T-helper 1 cell treated with Interleukin-12 subunit alpha and Interleukin-12 subunit beta and Interleukin-4 antibody, amounts not matched to agents 30 ng/mL and 1 ng/mL, for 36 hours (primary cell): ENCODE measurements around the gene TBC1D4. TPM values are rescaled to one million over a fixed set of nuclear protein-coding genes. Genes with fewer than 3 reads are reported as not detected.

ENCODE experiments used
- intact Hi-C: fragments of 100-400 bp; cut with micrococcal nuclease; formaldehyde crosslinking; loops from one replicate; pipeline ENCODE4 v1.15.1; 2024
- total RNA-seq: library from RNA; stranded (reverse); gene quantifications from 2 replicates; pipeline ENCODE4 v1.2.3, GENCODE V29; 2022

Gene TBC1D4
- total RNA-seq, 1 donor from 2014 or later = 11.9 TPM

DNA sequence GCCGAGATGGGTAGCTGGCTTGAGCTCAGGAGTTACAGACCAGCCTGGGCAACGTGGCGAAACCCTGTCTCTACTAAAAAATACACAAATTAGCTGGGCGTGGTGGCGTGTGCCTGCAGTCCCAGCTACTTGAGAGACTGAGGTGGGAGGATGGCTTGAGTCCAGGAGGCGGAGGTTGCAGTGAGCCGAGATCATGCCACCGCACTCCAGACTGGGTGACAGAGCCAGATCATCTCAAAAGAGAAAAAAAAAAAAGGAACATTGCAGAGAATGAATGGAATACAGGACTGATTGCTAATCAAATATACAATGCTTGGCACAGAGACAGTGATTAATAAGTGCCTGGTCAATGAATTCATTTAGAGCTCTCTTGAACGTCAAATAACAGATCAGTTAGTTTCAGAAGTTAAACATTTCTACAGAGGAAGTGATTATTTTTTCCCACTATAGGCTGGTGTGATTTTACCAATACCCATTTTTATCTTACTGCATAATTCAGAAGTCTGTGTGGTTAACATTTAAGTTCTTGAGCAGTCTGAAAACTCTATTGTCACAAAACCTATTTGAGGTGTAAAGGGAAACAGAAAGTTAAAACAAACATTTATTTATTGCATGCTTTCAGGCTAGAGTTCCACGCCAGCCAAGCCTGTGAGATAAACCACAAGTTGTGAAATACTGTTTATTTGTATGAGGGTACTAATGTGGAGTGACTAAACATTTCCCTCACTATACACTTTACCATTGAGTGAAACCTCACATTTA is 7.7 kb upstream of the TBC1D4 start:
- intact Hi-C loops = loop anchor here (10.0 kb wide), 1 partner anchor 385 kb away; no protein-coding TSS in a partner anchor

DNA sequence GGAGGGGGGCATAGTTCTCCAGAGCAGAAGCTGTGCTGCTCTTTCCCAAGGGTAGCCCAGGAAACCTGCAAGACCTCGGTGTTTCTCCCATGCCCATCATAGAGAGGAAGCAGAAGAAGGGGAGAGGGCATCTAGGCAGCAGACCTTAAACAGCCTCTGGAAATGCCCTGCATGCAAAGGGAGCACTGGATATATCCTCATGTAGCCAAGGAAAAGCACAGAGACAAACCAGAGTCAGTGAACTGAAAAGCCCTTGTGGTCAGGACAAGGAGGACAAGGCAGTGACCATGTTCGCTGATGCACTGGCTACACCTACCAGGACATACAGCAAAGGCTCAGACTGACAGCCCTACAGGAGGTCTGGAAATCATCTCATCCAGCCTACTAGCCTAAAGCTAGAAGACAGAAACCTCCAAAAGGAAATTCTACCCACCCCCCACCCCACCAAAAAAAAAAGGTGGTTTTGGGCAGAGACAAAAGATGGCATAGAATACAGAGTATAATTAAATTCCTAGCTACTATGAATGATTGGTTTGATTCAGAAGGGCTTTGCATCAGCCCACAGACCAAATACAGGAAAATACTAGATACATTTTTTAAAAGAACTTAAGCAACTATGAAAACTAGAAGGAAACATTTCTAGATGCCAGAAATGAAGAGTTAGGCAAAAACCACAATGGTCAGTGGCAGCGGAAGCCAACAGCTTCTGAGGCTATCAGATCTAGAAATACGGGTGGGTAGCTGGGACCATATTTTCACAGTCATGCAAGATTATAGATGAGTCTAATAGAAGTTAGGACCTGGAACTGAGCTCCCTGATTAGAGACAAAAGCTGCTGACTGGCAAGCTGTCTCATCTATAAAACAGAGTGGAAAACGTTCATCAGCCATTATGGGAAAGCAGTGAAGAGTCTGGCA is 4.4 kb upstream of the TBC1D4 start:
- intact Hi-C loops = loop anchor here (10.0 kb wide), 1 partner anchor 388 kb away; no protein-coding TSS in a partner anchor

DNA sequence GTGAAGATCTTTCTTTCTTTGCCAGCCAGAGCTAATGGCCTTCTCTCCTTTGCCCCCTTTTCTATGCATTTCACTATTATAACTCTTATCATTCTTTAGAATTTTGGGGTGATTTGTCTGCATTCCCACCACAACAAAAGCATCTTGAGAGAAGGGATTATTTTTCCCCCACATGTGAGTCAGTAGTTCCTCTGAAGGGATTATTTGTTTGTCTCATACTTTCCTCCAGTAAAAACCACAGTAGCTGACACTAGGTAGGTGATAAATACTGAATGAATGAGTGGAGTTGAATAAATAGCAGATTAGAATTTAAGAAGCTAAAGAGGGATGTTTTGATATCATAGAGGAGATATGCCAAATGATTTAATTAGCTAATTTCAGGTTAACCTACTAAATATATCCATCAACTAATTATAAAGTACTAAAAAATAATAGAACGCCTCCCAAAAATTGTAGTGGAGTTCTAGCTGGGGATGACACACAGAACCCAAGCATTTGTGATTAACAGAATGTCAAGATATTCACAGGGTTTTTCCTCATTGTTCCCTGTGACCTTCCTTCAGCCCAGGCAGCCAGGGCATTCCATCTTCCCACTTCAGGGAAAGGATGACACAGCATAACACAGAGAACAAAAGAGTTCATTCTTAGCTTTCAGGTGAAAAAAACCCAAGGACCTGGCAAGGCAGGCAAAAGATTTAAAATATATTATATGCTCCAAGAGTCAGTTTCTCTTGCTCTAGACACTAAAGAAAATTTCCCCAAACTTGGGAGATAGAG is 3.5 kb upstream of the TBC1D4 start:
- intact Hi-C loops = loop anchor here (10.0 kb wide), 1 partner anchor 389 kb away; no protein-coding TSS in a partner anchor

DNA sequence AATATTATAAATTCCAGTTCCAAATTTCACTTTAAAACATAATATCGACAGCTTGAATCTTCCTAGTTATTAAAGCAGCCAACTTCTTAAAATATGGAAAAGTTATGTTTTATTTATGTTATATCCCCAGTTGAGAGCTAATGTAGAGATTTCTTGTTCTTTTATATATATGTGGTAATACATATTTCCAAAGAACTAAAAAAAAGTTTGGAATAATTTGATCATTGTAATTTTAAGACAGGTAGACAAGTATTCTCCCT is 781 bp upstream of the TBC1D4 start:
- intact Hi-C loops = loop anchor here (1.0 to 10.0 kb wide), 9 partner anchors 55 to 1404 kb away; partner anchors contain the start of genes COMMD6, KCTD12, LMO7 and UCHL3

DNA sequence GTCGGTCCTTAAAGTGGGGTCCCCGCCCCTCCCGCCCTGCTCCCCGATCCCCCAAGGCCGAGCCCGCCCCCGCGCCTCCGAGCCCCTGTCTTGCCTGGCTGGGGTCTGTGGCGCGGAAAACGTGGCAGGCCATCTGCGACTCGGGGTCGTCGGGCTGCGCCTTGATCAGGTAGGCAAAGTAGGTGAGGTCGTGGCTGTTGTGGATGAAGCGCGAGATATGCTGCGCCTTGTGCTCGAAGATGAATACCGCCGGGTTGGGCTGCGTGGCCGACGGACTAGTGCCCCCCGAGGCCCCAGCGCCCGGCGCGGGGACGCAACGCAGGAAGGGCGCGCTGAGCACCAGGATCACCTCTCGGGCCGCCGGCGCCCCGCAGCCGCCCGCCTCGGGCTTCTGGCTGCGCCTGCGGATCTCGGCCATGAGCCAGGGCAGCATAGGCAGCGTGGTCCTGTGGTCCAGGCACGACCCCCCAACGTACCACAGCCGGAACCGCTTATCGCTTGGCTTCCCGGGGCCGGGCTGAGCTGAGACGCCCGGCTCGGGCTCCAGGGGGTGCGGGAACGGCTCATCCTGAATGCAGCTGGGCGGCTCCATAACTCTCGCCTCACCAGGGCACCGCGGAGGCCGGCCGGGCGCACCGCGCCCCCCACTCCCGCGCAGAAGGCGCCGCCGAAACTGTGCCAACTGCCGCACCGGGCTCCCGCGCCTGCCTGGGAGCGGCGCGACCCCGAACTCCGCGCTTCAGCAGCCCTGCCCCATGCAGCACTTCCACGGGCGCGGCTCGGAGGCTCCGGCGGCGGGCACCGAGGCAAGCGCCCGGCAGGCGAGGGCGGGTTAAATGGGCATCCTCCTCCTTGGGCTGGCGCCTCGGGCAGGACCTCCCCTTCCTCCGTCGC is 546 bp downstream of the TBC1D4 start:
- intact Hi-C loops = loop anchor here (1.0 to 10.0 kb wide), 9 partner anchors 56 to 1405 kb away; partner anchors contain the start of genes COMMD6, KCTD12, LMO7 and UCHL3

DNA sequence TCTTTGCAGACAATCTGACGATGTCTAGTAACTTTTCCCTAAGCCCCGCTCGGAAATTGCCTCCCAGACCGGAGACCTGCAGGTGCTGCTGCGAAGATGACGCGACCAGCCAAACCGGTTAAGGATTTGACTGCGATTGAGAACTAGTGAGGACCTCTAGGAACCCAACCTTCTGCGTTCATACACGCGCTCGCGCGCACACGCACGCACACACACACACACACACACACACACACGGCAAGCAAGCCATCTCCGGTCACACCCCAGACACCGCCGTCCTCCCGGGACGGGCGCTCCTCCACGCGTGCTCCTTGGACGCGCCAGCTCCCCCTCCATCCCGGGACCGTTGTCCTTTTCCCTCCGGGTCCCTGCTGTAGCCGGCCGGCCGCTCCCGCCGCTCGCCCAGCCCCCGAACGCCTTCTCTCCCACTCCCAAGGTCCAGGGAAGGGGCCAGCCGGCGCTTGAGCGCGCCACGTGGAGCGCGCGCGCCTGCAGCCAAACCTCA is 1.2 kb downstream of the TBC1D4 start:
- intact Hi-C loops = loop anchor here (5.0 to 10.0 kb wide), 2 partner anchors 394 to 1343 kb away; no protein-coding TSS in a partner anchor

DNA sequence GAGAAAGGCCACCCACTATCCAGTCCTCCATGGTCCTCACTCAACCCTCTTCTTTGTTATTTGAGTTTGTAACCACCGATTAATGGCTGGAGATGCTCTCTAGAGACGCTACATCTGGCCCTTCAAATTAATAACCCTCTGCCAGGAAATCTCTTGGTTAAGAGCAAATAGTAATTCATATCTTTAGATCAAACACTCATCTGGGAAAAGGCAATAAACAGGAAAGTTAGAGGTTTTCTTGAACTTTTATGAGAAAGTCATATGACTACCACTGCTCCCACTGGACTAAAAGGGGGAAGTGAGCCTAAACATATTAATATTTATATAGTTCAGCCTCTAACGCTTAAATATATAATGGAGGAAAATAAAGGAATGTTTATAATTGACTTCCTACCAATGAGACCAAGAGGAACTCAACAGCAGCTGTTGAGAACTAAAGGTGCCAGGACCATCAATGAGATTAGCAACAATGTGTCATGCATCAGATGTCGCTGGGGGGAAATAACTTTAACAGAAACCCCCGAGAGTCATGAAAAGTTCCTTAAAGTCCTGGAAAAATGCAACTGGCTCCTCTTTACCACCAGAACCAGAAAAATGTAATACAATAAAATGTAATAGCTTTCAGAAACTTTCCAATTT is 2.7 kb downstream of the TBC1D4 start:
- intact Hi-C loops = no loop called here

DNA sequence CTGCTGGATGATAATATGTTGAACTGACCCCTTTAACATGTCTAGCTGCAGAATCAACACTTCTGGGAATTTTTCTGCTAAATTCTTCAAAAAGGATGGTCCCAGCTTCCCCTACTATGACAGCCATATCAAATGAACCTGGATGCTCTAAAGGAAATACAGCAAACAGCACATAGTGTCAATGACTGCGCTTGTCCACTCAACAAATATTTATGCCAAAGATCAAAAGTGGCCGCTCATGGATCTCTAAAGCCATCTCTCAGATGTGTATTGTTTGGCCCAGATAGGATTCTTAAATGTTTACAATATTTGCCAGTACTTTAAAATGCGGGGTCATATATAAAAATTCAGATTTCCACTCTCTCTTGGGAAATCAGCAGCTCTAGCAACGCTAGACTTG is 3.3 kb downstream of the TBC1D4 start:
- intact Hi-C loops = no loop called here

DNA sequence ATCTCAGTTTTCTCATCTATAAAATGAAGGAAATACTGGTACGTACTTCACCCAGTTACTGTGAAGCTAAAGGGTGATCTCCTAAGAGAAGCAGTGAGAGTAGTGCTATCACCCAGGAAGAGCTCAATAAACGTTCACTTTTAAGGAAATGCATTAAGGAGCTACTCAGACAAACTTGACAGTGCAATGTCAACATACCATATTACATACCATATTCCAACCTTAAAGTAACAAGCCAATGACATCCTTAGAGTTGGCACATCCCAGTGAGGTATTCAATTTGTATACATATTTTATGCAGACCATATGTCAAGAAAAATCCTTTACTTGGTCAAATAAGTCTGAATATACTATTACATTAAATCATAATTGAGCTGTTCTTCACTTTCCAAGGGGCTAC is 7.0 kb downstream of the TBC1D4 start:
- intact Hi-C loops = no loop called here

DNA sequence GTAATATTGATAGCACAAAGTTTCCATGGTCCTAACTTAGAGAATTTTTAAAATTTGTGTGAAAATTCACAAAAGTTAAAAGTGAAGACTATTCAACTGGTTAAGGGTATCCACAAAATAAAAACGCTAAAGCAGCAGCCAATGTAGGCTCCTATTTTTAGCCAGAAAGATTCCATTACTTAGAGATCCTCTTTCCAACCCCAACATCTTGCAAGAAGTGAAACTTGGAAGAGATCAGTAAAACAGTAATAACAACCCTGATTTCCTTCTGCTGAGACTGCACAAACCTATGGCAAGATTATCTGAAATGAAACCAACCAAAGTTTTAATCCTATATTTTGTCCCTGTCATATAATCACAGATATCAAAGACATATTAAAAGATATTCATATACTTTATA is 8.5 kb downstream of the TBC1D4 start:
- intact Hi-C loops = loop anchor here (2.0 kb wide), 1 partner anchor 57 kb away; no protein-coding TSS in a partner anchor

DNA sequence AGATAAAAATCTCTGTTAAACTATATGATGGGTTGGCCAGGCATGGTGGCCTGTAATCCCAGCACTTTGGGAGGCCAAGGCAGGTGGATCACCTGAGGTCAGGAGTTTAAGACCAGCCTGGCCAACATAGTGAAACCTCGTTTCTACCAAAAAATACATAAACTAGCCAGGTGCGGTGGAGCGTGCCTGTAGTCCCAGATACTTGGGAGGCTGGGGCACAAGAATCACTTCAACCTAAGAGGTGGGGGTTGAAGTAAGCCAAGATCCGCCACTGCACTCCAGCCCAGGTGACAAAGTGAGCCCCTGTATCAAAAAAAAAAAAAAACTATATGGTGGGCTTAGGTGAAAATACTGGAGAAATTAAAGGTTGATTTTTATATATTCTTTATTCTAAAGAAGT is 11.3 kb downstream of the TBC1D4 start:
- intact Hi-C loops = no loop called here

DNA sequence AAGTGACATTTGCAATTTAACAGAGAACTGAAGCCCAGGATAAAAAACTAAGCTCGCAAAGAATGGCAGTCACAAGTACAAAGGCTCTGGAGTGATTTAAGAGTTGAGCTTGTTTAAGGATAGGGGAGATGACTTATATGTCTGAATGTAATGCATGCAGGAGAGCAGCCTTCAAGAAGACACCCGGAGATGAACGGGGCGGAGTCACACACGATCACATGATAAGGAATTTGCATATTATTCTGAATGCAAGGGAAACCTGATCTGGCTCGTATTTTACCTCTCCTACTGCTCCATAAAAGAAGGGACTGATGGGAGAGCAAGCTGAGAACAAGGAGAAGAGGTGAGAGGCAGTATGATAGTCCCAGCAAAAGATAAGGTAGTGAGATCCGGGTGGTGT is 12.9 kb downstream of the TBC1D4 start:
- intact Hi-C loops = no loop called here

DNA sequence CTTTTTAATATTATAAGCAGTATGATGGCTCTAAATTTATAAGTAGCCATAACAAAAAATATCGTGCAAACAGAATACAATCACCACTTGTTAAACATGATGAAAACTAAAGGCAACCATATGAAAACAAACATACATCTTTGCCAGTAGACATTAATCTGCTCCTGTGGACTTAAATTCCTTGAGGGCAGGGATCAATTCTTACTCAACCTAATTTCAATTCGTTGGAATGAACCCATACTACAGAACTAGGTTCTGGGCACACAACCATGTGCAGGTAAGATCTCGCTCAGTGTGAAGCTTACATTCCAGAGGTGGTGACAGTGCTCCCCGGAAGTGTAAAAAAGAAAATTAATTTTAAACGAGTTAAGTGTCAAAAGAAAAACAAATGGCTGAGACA is 13.4 kb downstream of the TBC1D4 start:
- intact Hi-C loops = no loop called here

DNA sequence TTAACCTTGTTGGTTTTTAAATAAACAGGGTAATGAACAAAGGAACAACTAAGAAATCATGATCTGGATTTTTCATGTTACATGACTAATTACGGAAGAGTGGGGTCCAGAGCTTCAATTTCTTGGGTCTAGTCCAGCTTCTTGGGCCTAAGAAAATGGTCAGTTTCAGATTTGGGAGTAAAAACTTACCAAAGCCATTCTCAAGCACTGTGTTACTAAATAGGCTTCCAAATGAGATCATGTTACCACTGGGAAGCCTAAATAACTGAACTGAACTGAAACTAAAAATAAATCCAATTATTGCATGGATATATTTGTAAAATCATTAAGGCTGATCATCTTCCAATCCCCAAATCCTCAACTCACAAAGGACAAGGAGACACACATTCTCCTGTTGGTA is 13.9 kb downstream of the TBC1D4 start:
- intact Hi-C loops = no loop called here

DNA sequence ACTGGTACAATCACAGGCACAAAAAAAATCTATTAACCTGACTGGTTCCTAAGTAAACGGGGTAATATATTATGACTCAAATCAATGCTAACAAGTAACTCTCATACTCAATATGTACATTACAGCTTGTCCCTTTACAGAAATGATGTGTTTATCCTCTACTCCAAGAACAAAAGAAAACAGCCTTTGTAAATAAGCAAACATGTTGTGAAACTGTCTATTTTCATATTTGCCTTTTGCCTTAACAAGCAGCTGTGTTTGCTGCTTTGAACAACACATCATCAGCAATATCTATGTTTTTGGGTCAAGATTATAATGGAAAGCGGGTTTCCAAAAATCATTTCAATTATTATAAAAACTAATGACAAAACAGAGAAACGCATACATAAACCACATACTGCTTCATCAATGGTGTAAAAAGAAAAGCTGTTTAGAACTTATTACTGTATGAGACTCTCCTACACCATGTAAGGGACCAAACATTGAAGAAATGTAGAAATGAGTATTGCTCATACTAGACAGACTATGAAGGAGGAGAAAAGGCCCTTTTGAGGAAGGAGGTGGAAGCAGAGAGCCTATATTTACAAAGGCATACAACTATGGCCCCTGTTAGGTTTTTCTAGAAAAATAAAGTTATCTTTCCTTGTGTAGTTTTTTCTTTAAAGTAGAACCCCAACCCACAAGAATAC is 14.8 kb downstream of the TBC1D4 start:
- intact Hi-C loops = no loop called here

DNA sequence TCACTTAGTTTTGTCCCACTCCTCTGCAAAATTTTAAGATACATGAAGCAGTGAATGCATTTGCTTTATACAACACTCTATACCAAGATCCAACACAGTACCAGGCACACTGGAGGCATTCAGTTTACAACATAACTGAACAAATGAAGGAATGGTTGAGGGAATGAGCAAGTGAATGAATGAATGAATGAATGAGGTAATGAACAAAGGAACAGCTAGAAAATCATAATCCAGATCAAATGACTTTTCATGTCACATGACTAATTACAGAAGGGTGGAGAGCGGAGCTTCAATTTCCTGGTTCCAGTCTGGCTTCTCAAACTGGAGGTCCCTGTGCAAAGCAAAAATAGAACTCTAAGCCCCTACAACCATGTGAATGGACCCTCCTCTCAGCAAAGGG is 16.7 kb downstream of the TBC1D4 start:
- intact Hi-C loops = no loop called here

DNA sequence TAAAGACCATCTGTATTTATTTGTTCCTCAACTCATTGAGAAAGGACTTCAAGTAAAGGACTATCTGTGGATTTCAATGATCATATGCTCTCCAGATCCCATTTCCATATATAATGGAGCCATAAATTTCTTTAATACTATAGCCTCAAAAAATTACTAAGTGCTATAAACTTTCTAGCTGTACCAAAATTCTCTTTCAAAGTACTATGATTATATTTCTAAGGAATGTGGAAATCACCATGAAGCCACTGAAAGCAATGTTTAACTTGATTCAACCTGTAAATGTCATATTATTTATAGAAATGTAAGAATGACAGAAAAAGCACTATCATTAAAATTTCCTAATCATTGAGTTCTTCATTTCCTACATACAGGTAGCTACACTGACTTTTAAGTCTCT is 20.7 kb downstream of the TBC1D4 start:
- intact Hi-C loops = no loop called here

DNA sequence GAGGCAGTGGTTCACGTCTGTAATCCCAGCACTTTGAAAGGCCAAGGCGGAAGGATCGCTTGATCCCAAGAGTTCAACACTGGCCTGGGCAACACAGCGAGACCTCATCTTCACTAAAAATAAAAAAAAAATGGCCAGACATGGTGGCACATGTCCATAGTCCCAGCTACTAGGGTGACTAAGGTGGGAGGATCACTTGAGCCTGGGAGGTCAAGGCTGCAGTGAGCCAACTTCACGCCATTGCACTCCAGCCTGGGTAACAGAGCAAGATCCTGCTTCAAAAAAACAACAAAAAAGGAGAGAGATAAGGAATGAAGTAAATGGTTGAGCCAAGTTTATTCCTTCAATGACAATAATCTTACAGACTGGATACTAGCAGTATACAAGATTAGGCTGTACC is 21.3 kb downstream of the TBC1D4 start:
- intact Hi-C loops = no loop called here
